Breast epithelium (tissue), 4 donors: Measurements from ENCODE around the gene WT1. TPM values are rescaled to one million over a fixed set of nuclear protein-coding genes. Genes with fewer than 3 reads are reported as not detected.

ENCODE experiments used
- DNase-seq, 2 donors: peaks; one replicate each; pipeline ENCODE4 v3.0.0-alpha.2; 2019; ENCODE audit warnings: low spot score in 2 of 2
- H3K27ac ChIP-seq, 2 donors: fragments of 200-600 bp; sonication (generic) in 1 of 2; one replicate each; pipeline ENCODE4 v1.5.1; 2016 to 2019; ENCODE audit warnings: mild to moderate bottlenecking in 1 of 2
- H3K27me3 ChIP-seq, 2 donors: fragments of 200-600 bp; sonication (generic) in 1 of 2; one replicate each; pipeline versions ENCODE4 v1.5.1 to v1.6.0; 2017 to 2019; ENCODE audit warnings: control low read depth in 1 of 2, mild to moderate bottlenecking in 1 of 2
- H3K36me3 ChIP-seq: fragments of 200-600 bp; one replicate; pipeline ENCODE4 v1.5.1; 2019
- H3K4me1 ChIP-seq, 2 donors: fragments of 200-600 bp; sonication (generic); one replicate each; pipeline ENCODE4 v1.5.1; 2016 to 2019; ENCODE audit warnings: control low read depth in 1 of 2
- H3K4me3 ChIP-seq, 3 donors: fragments of 200-600 bp; sonication (generic); 1 replicate in 2 of 3; 2 replicates in 1 of 3; pipeline ENCODE4 v1.5.1; 2016 to 2019; ENCODE audit warnings: mild to moderate bottlenecking in 3 of 3, moderate library complexity in 2 of 3
- H3K9me3 ChIP-seq, 2 donors: fragments of 200-600 bp; sonication (generic) in 1 of 2; one replicate each; pipeline ENCODE4 v1.5.1; 2016 to 2019; ENCODE audit warnings: control low read depth in 1 of 2
- POLR2A ChIP-seq: fragments of 450-650 bp; IDR thresholded peaks from one replicate; pipeline ENCODE4 v1.6.1; 2016; ENCODE audit warnings: antibody characterized with exemption, mild to moderate bottlenecking, moderate library complexity
- POLR2AphosphoS5 ChIP-seq, 3 donors: sonication (generic); formaldehyde crosslinking; IDR thresholded peaks; one replicate each; pipeline ENCODE4 v1.6.1; 2017; ENCODE audit warnings: antibody characterized with exemption in 3 of 3
- intact Hi-C: fragments of 100-400 bp; cut with DNase I; formaldehyde crosslinking; loops from one replicate; pipeline ENCODE4 v1.15.1; 2023; ENCODE audit warnings: low total_unique reads
- total RNA-seq, 3 donors: library from RNA; depleted of rRNA; stranded (reverse); fragments of >200 nt; gene quantifications; one replicate each; pipeline ENCODE4 v1.1.0, GENCODE V29; 2016
- TF ChIP-seq, protein P1 (sequence below), 3 donors: fragments of 450-650 bp; IDR thresholded peaks; one replicate each; pipeline ENCODE4 v1.5.1; 2016 to 2017; ENCODE audit warnings: antibody characterized with exemption in 3 of 3, mild to moderate bottlenecking in 3 of 3, moderate library complexity in 3 of 3

Gene WT1
- total RNA-seq, 3 donors from 2014 or later: 0.66 to 11.6 TPM; not detected in 1

DNA sequence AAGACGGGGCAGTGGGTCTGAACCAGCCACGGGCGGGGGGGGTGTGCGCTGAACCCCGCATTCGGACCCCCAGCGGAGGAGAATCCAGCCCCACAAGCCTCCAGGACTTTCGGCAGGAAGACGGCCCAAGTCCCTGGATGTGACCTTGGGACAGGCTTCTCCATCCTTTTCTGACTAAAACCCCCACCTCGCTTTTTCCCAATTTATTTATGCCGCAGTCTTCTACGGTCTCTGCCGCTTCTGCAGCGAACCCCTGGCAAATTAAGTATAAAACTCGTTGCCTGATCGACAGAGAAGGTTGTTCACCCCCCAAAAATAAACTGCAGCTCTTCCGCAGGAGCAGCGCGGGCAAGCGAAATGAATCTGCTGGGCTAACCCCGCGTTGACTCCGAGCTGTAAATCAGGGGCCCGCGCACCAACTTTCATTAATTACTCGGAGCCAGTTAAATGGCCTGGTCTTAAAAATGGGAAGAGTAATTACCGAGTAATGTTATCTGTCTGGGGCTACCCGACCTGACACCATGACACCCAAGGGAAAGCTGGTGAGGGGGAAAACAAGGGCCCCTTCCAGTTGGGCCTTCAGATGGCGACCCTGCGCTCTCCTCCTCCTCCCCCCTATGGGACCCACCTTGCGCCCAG lies 6.6 kb downstream of the WT1 start:
- H3K4me3 ChIP-seq: no peak overlapping the region
- TF ChIP-seq, protein P1, sequence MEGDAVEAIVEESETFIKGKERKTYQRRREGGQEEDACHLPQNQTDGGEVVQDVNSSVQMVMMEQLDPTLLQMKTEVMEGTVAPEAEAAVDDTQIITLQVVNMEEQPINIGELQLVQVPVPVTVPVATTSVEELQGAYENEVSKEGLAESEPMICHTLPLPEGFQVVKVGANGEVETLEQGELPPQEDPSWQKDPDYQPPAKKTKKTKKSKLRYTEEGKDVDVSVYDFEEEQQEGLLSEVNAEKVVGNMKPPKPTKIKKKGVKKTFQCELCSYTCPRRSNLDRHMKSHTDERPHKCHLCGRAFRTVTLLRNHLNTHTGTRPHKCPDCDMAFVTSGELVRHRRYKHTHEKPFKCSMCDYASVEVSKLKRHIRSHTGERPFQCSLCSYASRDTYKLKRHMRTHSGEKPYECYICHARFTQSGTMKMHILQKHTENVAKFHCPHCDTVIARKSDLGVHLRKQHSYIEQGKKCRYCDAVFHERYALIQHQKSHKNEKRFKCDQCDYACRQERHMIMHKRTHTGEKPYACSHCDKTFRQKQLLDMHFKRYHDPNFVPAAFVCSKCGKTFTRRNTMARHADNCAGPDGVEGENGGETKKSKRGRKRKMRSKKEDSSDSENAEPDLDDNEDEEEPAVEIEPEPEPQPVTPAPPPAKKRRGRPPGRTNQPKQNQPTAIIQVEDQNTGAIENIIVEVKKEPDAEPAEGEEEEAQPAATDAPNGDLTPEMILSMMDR (IDR thresholded peaks at IDR 0.05): no peak
- no peak for TF ChIP-seq POLR2AphosphoS5 (IDR thresholded peaks at IDR 0.05)
- no peak for DNase-seq
- no peaks in the 10 kb centered on the region for H3K36me3 ChIP-seq
- intact Hi-C loops: no loop called here
- no peaks in the 10 kb centered on the region for H3K9me3 ChIP-seq
- peaks cover 0 to 5% of the 10 kb centered on the region in 2 donors for H3K4me1 ChIP-seq
- peaks cover 4 to 90% of the 10 kb centered on the region in 2 donors for H3K27me3 ChIP-seq
- H3K27ac ChIP-seq: no peak overlapping the region

DNA sequence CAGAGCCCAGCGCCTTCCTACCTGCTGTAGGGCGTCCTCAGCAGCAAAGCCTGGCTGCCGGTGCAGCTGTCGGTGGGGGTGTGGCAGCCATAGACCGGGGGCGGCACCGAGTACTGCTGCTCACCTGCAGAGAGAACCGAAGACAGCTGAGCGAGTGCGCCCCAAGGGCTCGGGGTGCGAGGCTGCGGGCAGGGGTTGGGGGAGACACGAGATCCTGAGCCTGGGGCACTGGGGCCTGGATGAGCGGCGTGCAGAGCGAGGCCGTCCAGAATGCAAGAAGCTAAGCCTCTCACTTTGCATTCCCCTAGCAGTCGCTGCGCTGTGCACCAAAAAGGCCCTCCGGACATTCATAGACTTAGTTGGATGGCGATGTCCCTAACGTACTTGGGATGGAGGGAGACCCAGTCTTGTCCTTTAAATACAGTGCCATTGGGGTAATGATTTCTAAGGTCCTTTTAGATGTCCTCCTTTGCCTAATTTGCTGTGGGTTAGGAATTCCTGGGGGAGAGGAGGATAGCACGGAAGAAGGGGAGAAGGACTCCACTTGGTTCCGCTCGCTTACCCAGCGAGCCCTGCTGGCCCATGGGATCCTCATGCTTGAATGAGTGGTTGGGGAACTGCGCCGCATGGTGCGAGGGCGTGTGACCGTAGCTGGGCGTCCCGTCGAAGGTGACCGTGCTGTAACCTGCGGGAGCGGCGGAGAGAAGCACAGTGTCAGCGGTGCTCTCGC lies 7.2 kb downstream of the WT1 start:
- no peaks in the 10 kb centered on the region for H3K9me3 ChIP-seq
- H3K27me3 ChIP-seq: peaks cover 4 to 90% of the 10 kb centered on the region in 2 donors
- no peak overlapping the region for H3K4me3 ChIP-seq
- TF ChIP-seq POLR2AphosphoS5 (IDR thresholded peaks at IDR 0.05) (no peak), POLR2A (no peak)
- TF ChIP-seq, protein P1 (IDR thresholded peaks at IDR 0.05): no peak
- intact Hi-C loops: no loop called here
- H3K27ac ChIP-seq: no peak overlapping the region
- no peak for DNase-seq
- H3K4me1 ChIP-seq: no peaks in the 10 kb centered on the region
- no peaks in the 10 kb centered on the region for H3K36me3 ChIP-seq

GRCh38 chr11:32427616-32427934 lies 7.8 kb downstream of the WT1 start:
- Histone ChIP-seq H3K4me3 (no peak overlapping the region), H3K4me1 (no peaks in the 10 kb centered on the region), H3K36me3 (no peaks in the 10 kb centered on the region), H3K27me3 (peaks cover 4 to 84% of the 10 kb centered on the region in 2 donors), H3K27ac (no peak overlapping the region), H3K9me3 (no peaks in the 10 kb centered on the region)
- DNase-seq: no peak
- intact Hi-C loops: no loop called here
- TF ChIP-seq POLR2A (no peak), POLR2AphosphoS5 (IDR thresholded peaks at IDR 0.05) (no peak)
- TF ChIP-seq, protein P1 (IDR thresholded peaks at IDR 0.05): no peak

GRCh38 chr11:32426819-32427615 lies 8.3 kb downstream of the WT1 start:
- no peaks in the 10 kb centered on the region for H3K36me3 ChIP-seq
- no peaks in the 10 kb centered on the region for H3K9me3 ChIP-seq
- no peak overlapping the region for H3K27ac ChIP-seq
- TF ChIP-seq POLR2A: no peak
- TF ChIP-seq POLR2AphosphoS5 (IDR thresholded peaks at IDR 0.05): no peak
- TF ChIP-seq, protein P1 (IDR thresholded peaks at IDR 0.05): no peak
- H3K4me3 ChIP-seq: peak overlapping the region in 1 of 3 donors; percentile 45
- no peaks in the 10 kb centered on the region for H3K4me1 ChIP-seq
- H3K27me3 ChIP-seq: peaks cover 4 to 79% of the 10 kb centered on the region in 2 donors
- no peak for DNase-seq
- intact Hi-C loops: no loop called here

DNA sequence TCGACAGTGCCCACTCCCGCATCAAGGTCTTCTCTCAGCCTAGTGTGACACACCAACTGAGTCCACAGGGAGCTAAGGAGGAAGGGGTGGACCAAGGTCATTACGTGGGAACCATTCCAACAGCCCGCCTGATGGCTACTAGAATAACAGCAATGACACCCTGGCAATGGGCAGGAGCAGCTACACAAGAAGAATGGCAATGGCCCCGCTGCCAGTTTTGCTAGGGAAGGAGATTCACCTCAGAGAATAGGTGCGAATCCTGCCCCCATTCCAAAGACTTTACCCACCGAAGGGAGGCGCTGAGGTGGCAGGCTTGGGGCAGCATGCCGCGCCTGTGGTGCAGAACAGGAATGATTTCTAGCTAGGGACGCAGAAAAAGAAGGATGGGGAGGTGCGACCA lies 9.1 kb downstream of the WT1 start:
- H3K36me3 ChIP-seq: no peaks in the 10 kb centered on the region
- H3K27me3 ChIP-seq: peaks cover 4 to 71% of the 10 kb centered on the region in 2 donors
- H3K4me1 ChIP-seq: no peaks in the 10 kb centered on the region
- no peaks in the 10 kb centered on the region for H3K9me3 ChIP-seq
- H3K4me3 ChIP-seq: no peak overlapping the region
- TF ChIP-seq POLR2A (no peak), POLR2AphosphoS5 (IDR thresholded peaks at IDR 0.05) (no peak)
- TF ChIP-seq, protein P1 (IDR thresholded peaks at IDR 0.05): no peak
- intact Hi-C loops: no loop called here
- H3K27ac ChIP-seq: no peak overlapping the region
- DNase-seq: no peak
